GM21786 (cell line): ENCODE data around the gene ZSWIM9.
"Not testable (repeated sequence)": the region's sequence is repeated elsewhere in the genome, so short reads cannot be mapped to it uniquely, and the experiment has no call there.

Experiments used
- ATAC-seq: cut with Tn5 transposase; IDR thresholded peaks from one replicate; pipeline ENCODE4 v1.9.1; 2021; ENCODE audit not compliant: unreplicated experiment

ZSWIM9 gene

GRCh38 chr19:48210005-48210404 lies 39.5 kb downstream of the ZSWIM9 start:
- ATAC-seq = no peak

DNA sequence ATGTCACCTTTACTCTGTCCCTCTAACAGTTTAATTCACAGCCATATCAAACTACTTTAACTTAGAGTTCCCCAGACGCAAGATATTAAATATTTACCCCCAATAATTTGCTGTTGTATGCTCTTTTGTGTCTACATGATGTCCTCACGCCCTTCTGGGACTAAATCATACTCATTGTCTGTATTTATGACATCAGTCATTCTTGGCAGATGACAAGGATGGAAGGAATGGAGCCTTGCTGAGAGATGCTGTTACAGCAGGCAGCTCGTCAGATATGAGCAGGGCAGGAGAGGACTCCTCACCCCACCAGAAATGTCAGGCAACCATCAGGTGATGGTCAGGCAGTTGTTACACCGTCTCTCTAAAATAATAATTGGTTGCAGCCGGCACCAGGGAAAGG lies 43.5 kb downstream of the ZSWIM9 start:
- ATAC-seq = no peak

- no peak for ATAC-seq
Observed at GRCh38 chr19:48216933-48217332, 46.5 kb downstream of the ZSWIM9 start.

DNA sequence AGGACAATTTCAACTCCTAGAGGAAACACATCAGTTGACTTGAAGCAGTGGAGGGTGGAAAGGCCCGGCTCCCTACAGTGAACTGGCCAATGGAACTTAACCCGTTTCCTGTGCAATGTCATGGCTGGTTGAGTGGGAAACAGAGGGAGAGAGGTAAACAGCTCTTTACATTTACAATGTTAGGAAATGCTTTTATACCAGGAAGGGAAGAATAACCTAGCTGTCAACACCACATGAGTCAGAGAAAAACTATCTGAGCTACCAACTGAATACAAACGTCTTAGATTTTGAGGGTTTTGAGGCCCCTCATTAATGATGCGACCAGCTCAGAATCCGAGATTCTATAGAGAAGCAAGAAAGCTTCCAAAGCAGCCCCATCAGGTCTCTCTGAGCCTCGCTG lies 48.5 kb downstream of the ZSWIM9 start:
- ATAC-seq = no peak

DNA sequence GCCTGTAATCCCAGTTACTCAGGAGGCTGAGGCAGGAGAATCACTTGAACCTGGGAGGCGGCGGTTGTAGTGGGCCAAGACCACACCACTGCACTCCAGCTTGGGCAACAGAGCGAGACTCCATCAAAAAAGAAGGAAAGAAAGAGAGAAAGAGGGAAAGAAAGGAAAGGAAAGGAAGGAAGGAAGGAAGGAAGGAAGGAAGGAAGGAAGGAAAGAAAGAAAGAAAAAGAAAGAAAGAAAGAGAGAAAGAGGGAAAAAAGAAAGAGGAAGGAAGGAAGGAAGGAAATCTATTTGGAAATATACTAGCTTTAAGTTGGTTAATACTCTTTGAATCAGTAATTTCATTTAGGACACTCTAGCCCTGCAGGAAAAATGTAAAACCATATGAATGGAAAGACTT lies 50.3 kb downstream of the ZSWIM9 start:
- ATAC-seq = not testable (repeated sequence)

GRCh38 chr19:48221628-48222027 lies 51.1 kb downstream of the ZSWIM9 start:
- no peak for ATAC-seq

DNA sequence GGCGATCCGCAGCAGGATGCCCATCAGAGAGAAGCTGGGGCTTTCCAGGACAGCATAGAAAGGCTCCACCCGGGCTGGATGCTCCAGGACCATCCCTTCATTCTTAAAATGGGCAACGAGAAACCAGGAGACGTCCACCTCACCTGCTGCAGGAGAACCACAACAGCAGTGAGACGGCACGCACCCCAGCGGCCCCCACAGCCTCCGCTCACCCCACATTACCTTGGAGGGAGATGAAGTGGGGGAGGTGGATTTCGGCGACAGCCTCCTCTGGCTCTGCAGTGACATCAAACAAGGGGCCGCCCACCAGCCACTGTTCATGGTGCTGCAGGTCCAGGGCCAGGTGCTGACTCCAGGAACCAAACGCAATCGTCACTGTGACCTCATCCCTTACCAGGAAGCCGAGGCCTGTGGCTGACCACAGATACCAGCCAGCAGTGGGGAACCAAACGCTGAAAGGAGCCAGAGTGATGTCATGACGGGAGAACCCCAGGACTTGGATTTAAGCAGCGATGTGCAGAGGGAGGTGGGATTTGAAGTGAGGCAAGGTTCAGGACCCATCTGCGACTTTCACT lies 60.2 kb downstream of the ZSWIM9 start:
- no peak for ATAC-seq

GRCh38 chr19:48237057-48237456 lies 66.6 kb downstream of the ZSWIM9 start:
- no peak for ATAC-seq

DNA sequence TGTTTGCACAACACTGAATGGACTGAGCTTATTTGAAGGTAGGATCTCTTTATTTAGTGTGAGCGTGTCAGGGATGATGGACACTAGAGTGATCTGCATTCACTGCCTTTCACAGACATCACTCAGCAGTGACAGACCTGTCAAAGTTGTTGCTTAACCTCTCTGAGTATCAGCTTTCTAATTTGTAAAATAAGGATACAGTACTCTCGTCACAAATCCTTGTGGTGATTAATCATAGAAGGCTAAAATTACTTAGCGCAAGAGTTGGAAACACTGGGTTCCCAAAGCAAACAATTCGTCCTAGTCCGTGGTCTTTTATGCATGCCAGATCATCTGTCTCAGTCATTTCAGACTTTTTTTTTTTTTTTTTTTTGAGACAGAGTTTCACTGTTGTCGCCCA lies 68.6 kb downstream of the ZSWIM9 start:
- ATAC-seq = no peak

DNA sequence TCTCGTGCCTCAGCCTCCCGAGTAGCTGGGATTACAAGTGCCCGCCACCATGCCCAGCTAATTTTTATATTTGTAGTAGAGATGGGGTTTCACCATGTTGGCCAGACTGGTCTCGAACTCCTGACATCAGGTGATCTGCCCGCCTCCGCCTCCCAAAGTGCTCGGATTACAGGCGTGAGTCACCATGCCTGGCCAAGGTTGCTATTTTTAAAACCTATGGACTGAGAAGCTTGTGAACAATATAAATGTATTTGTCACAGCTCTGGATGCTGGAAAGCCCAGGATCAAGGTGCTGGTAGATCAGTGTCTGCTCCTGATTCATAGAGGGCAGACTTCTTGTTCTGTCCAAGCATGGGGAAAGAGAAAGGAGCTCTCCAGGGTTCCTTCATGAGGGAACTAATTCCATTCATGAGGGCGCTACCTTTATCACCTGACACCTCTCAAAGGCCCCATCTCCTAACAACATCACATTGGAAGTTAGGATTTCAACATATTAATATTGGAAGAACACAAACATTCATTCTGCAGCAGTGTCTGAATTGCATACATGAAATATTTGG lies 69.2 kb downstream of the ZSWIM9 start:
- ATAC-seq = no peak

GRCh38 chr19:48241771-48242170 lies 71.3 kb downstream of the ZSWIM9 start:
- ATAC-seq = not testable (repeated sequence)

DNA sequence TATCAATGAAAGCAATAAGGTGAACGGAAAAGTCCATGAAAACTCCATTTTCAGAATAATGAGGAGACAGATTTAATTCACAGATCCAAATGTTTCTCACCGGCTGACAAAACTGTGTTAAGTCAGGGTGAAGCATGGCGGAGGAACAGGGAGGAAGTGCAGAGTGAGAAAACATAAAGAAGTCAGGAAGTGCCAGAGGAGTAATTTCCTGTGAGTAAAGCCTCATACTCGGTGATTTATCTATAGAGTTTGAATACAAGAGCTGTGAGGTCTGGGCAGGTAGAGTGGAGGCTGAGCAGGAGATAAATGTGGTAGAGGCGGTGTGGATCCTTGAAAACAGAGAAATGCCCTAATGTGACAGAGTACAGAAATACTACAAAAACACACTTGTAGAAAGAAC lies 73.8 kb downstream of the ZSWIM9 start:
- ATAC-seq = no peak

DNA sequence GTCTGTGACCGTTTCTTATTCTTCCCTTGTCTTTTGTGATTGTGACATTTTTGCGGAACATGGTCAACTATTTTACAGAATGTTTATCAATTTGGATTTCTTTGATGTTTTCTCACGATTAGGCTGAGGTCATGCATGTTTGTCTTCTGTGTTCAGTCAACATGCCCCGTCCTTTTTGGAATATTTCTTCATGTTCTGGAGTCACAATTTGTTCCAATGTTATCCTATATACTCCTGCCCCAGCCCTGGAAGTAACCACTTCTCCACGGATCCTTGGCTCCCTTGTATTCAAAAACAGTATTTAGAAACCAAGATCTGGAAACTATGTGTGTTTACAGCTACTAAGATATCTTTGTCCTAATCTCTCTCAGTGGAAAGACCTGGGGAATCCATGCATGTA lies 75.6 kb downstream of the ZSWIM9 start:
- no peak for ATAC-seq

DNA sequence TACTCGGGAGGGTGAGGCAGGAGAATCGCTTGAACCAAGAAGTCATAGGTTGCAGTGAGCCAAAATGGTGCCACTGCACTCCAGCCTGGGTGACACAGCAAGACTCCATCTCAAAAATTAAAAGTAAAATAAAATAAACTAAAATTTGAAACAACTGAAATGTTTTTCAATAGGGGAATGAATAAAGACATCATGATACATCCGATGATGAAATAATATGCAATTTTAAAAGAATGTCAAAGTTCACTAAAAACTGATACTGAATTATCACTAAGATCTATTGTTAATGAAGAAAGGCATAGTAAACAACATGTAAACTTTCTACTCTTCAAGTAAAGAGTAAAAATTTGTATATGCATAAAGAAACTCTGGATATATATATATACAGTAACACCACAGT lies 76.7 kb downstream of the ZSWIM9 start:
- ATAC-seq = no peak
